Measurements from ENCODE around the gene FAXC.

- TF ChIP-seq CTCF (IDR thresholded peaks at IDR 0.05; ENCODE audit: low read depth, low read length) (no peak), EZH2phosphoT487 (IDR thresholded peaks at IDR 0.05; ENCODE audit: low read depth) (no peak)
Observed at GRCh38 chr6:99348288-99349170, 945 bp downstream of the FAXC start.

Data from OCI-LY3 (cell line).